ENCODE measurements around the gene STON1. TPM values are rescaled to one million over a fixed set of nuclear protein-coding genes. Genes with fewer than 3 reads are reported as not detected.

STON1 gene
- total and polyA plus RNA-seq, 8 donors, result 5.5 to 116 (median 23.5) TPM

- WGBS, 5 donors, result 60 to 90% (median 79%) methylated on average over 4 of the region's 4 CpGs
- Histone ChIP-seq H3K9me3 (no peaks in the 10 kb centered on the region), H3K36me3 (no peaks in the 10 kb centered on the region), H3K27ac (peak overlapping the region in 3 of 5 donors; percentile 12 to 45 (median 45)), H3K4me1 (peaks cover 0 to 39% (median 14%) of the 10 kb centered on the region in 4 donors), H3K27me3 (no peaks in the 10 kb centered on the region), H3K4me3 (no peak overlapping the region)
- TF ChIP-seq CTCF (IDR thresholded peaks at IDR 0.05) (no peak), POLR2AphosphoS5 (IDR thresholded peaks at IDR 0.05) (no peak), EP300 (IDR thresholded peaks at IDR 0.05) (no peak), POLR2A (IDR thresholded peaks at IDR 0.05) (no peak)
- peak in 1 of 2 donors; percentile 47 for DNase-seq
- intact Hi-C loops (cut with DNase I; ENCODE audit: low total_unique reads), result no loop called here
Observed at GRCh38 chr2:48567671-48568070, 37.7 kb downstream of the STON1 start.

- Histone ChIP-seq H3K27ac (peak overlapping the region in 3 of 5 donors; percentile 19 to 45 (median 25)), H3K4me3 (no peak overlapping the region), H3K27me3 (no peaks in the 10 kb centered on the region), H3K36me3 (no peaks in the 10 kb centered on the region), H3K4me1 (peaks cover 0 to 39% (median 14%) of the 10 kb centered on the region in 4 donors), H3K9me3 (no peaks in the 10 kb centered on the region)
- TF ChIP-seq POLR2A (IDR thresholded peaks at IDR 0.05) (no peak), POLR2AphosphoS5 (IDR thresholded peaks at IDR 0.05) (no peak), EP300 (IDR thresholded peaks at IDR 0.05) (no peak), CTCF (IDR thresholded peaks at IDR 0.05) (no peak)
- intact Hi-C loops (cut with DNase I; ENCODE audit: low total_unique reads), result no loop called here
- DNase-seq, result no peak
- 67 to 81% (median 74%) methylated on average over 4 of the region's 4 CpGs for WGBS, 5 donors
Observed at GRCh38 chr2:48568547-48568946, 38.6 kb downstream of the STON1 start.

GRCh38 chr2:48569433-48569832 is 39.5 kb downstream of the STON1 start:
- no peak for TF ChIP-seq CTCF (IDR thresholded peaks at IDR 0.05)
- no peak for TF ChIP-seq EP300 (IDR thresholded peaks at IDR 0.05)
- TF ChIP-seq POLR2A (IDR thresholded peaks at IDR 0.05), result no peak
- no peak for TF ChIP-seq POLR2AphosphoS5 (IDR thresholded peaks at IDR 0.05)
- intact Hi-C loops (cut with DNase I; ENCODE audit: low total_unique reads), result no loop called here
- no peak overlapping the region for H3K4me3 ChIP-seq

GRCh38 chr2:48572816-48573215 is 42.9 kb downstream of the STON1 start:
- H3K27me3 ChIP-seq, result no peaks in the 10 kb centered on the region
- H3K27ac ChIP-seq, result peak overlapping the region in 1 of 5 donors; percentile 46
- no peaks in the 10 kb centered on the region for H3K36me3 ChIP-seq
- intact Hi-C loops (cut with DNase I; ENCODE audit: low total_unique reads), result no loop called here
- peak in 1 of 2 donors; percentile 28 for DNase-seq
- H3K9me3 ChIP-seq, result no peaks in the 10 kb centered on the region
- no peak overlapping the region for H3K4me3 ChIP-seq
- TF ChIP-seq EP300 (IDR thresholded peaks at IDR 0.05) (no peak), POLR2A (IDR thresholded peaks at IDR 0.05) (no peak), POLR2AphosphoS5 (IDR thresholded peaks at IDR 0.05) (no peak), CTCF (IDR thresholded peaks at IDR 0.05) (no peak)
- 59 to 65% (median 63%) methylated on average over 5 of the region's 5 CpGs for WGBS, 5 donors
- H3K4me1 ChIP-seq, result peaks cover 0 to 25% (median 8%) of the 10 kb centered on the region in 4 donors

More at GRCh38 chr2:48569433-48569832, 39.5 kb downstream of the STON1 start:
- H3K27ac ChIP-seq, result peak overlapping the region in 1 of 5 donors; percentile 19
- no peak for DNase-seq
- peaks cover 0 to 42% (median 14%) of the 10 kb centered on the region in 4 donors for H3K4me1 ChIP-seq
- H3K36me3 ChIP-seq, result no peaks in the 10 kb centered on the region
- H3K27me3 ChIP-seq, result no peaks in the 10 kb centered on the region
- H3K9me3 ChIP-seq, result no peaks in the 10 kb centered on the region
